ENCODE data around the gene CCDC186.

The CCDC186 gene

DNA sequence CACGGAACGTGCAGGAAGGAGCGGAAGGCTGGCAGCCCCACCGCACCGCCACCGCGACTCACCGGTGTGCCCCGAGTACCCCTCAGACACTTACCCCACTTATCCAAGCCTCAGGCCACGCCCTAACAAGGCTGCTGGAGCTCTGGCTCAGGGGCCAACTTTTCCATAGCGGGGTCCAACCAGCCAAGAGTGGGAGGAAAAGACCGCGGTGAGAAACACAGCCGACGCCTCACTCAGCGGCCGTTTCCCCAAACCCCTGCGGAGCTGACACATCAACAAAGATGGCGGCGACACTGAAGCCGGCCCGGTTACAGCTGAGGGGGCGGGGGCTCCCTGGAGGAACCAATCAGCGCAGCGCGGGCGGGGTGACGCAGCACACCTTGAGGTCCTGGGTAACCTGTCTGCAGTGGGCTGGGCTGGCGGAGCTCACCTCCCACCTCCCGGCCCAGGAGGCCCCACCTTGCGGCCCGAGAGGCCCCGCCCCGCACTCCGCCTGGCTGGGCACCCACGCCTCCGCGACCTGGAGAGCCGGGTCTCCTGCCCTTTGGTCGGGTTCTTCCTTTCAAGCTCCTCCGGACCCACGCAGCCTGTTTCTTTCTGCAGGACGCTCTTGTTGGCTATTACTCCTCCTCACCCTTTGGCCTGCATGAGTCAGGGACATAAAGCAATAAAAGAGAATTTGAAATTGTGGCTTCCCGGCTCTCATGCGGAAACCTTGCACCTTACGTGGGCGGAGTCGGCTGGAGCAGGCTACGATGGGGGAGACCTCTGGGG, at the start of gene CCDC186:
Gene CCDC186, minus strand, starts transcription at position 283 of the 774 bp plus-strand sequence. CDS start 10,935 bp downstream, outside the sequence.
- DNase-seq: peak; percentile 96

DNA sequence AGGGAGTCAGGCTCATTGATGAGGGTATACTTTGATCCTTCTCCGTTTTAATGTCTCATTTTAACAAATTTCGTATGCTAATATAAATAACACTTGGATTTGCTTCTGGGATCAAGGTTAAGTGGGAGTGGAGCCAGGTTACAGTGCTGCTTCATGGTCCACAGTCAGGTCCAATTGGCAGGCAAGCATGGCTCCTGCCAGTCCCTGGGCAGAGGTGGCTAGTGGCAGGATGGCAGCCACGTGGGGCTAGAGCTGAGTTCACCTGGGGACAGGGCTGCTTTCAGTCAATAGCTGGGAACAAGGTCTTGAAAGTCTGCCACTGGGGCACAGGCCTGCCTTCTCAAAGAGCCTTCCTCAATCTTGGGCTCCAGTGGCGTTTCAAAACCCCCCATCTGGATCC, 49.1 kb upstream of the CCDC186 start:
- DNase-seq: no peak

DNA sequence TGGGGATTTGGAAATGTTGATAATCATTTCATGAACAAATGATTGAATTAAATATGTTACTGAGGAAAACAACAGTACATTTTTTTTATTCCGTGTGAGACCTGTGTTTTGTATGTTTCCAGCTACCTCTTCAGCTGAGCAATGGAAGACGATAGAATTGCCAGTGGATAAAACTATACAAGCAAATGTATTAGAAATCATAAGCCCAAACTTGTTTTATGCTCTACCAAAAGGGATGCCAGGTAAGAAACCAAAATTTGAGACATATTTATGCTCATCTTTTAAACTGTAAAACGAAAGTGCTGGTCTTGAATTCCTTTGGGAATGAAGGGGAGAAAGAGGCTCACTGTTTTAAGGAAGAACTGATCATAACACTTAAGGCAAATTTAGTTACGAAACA, 47.2 kb upstream of the CCDC186 start:
- DNase-seq: no peak

DNA sequence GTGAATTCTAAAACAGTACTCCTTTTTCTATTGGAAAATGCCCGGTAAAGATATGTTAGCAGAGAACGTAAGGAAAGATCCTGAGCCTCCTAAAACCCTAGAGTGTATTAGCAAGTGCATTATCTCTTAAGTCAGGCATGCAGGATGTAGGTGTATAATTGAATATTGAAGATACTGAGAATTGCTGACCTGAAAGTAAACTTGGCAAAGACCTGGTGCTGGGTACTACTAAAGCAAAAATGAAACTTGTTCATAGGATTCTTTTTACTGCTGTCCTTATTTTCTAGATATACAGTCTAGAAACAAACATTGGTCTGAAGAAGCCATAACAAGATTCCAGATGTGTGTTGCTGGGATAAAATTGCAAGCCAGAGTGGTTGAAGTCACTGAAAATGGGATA, 46.3 kb upstream of the CCDC186 start:
- no peak for DNase-seq

DNA sequence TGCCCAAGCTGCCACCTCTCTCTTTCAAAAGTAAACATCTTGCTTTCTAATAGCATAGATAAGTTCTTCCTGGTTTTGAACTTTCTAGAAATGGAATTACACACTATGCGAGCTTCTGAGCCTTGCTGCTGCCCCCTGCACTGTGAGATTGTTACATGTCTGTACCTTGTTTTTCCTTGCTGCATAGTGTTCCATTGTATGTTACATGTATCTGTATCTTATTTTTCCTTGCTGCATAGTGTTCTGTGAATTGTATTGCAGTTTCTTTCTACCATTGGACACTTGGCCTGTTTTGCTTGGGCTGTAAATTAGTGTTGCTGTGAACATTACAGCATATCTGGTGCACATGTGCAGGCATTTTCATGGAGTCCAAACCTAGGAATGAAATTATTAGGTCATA, 41.0 kb upstream of the CCDC186 start:
- no peak for DNase-seq

DNA sequence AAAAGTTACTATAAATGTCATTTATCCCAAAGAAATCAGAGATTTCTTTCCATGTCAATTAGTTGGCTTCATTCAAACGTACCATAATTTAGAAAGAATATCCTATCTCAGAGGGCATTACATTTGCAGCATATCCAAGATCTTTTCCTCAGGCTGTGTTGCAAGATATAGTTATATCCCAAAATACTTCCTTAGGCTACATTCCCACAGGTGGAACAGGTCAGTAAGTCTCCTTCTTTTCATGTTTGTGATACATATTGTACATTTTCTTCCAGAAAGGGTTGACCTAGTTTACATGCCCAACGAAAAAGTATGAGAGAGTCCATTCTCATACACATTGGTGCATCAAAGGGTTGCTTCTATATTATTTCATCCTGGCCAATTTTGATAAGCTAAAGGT, 38.1 kb upstream of the CCDC186 start:
- DNase-seq: no peak

DNA sequence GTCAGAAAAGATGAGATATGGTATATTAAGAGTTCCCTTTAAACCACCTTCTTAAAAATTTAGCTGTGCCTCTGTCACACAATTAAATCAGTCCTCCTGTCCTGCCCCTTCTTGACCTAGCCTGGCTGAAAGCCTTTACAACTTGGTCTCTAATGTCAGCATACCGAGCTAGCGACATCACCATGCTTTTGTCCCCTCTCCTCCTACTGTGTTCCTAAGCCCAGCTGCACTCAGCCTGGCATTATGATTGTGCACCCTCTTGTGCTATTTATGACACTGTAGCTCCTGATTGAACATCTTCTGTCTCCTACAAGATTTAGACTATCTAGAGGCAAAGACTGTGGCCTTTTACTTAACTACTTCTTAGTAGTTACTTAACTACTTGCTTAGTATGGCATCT, 34.3 kb upstream of the CCDC186 start:
- DNase-seq: peak; percentile 29

DNA sequence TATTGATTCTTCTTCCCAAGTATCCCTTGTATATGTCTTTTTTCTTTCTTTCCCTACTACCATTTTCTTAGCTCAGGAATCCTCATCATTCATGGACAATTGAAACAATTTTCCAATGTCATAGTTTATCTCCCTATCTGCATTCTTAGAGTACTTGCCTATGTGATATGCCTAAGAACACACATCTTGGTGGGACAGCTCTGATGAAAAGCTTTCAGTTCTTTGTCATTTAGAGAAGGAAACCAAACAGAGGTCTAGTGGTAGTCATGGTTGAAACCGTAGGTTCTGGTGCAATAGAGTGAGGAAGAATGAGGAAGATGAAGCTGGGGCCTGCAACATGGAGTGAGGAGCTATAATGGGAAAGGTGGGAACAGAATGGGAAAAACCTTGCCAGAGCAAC, 33.3 kb upstream of the CCDC186 start:
- no peak for DNase-seq

DNA sequence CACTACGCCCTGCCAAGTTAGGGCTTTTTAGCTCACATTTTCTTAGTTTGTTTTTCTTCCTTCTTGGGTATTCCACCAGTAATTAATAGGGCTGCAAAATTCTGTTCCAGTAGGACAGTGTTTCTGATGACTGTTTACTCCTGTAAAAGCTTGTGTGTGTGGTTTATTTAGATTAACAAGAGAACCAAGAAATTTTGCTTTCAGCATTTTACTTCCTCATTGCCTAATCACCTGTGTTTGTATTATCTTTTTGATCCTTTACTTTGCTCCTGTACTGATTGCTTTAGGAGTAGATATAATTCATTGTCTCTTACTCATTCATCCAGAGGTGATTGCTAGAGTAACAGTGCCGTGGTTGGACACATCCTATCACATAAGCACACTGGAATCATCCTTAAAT, 32.9 kb upstream of the CCDC186 start:
- DNase-seq: no peak

DNA sequence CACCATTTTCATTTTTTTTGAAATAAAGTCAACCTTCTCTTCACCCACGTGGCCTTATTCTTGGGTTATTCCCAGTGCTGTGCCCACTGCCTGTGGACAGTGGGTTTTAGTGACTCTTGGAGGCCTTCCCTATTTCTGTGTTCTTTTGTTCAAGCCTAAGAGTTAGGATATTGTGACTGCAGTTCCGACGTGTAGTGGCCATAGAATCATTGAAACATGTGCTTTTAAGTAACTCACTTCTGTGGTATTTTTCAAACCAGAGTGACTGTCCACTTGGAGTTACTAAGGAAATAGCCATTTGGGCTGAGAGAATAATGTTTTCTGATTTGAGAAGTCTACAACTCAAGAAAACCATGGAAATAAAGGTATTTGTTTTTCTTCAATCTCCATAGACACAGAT, 28.8 kb upstream of the CCDC186 start:
- no peak for DNase-seq

DNA sequence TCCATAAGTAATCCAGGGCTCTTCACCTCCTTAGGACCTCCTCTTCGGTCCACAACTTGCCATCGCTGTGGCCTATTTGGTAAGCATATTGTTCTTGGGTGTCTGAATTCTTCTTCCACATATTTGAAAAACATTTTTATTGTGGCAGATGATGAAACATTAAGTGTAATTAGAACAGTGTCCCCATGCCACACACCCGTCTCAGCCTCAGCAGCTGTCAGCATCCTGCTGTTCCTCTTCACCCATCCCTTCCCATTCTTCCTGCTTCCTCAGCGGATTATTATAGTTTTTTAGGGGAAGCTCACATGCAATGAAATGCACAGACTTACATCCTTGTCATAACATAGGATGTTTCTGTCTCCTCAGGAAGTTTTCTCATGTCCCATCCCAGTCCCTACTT, 25.2 kb upstream of the CCDC186 start:
- no peak for DNase-seq

DNA sequence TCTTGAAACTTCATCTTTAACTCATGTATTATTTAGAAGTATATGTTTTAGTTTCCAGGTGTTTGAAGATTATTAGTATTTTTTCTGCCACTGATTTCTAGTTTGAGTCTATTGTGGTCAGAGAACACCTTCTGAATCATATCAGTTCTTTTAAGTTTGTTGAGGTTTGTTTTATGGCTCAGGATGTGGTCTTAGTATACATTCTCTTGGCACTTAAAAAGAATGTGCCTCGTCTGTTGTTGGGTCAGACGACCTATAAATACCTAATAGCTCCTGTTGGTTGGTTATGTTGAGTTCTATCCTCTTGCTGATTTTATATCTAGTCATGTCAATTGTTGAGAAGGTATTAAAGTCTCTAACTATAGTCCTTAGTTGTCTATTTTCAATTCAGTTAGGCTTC, 21.1 kb upstream of the CCDC186 start:
- no peak for DNase-seq

DNA sequence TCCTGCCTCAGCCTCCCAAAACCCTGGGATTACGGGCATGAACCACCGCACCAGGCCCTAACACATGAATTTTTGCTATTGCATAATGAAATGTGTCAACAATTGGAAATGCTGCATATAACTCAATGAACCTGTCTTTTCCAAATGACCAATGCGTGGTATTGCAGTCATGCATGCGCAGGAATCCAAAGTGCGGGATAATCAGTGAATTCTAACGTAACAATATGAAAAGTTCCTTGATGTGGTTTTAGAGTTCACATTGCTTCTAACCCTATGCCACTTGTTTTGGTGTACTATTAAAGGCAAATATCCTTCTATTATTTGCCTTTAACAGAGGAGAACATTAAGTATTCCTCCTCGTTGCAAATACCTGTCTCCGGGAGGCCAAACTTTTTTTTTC, 15.7 kb upstream of the CCDC186 start:
- no peak for DNase-seq

DNA sequence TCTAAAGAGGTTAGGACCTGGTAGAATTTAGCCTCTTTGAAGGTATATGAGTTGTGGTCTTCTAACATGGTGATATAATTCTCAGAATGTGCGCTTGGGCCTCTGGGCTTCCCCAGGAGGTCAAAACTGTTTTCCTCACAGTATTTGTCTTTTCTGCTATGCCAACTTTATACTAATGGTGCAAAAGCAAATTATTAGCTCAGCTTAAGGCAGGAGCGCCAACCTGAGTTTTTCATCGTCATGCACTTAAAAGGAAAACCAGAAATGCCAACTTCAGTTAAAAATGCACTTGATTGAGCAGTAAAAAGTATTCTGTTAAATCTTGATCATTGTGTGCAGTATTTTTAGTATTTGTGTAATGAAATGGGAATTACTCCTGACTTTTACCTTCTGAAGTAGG, 14.9 kb upstream of the CCDC186 start:
- DNase-seq: no peak

DNA sequence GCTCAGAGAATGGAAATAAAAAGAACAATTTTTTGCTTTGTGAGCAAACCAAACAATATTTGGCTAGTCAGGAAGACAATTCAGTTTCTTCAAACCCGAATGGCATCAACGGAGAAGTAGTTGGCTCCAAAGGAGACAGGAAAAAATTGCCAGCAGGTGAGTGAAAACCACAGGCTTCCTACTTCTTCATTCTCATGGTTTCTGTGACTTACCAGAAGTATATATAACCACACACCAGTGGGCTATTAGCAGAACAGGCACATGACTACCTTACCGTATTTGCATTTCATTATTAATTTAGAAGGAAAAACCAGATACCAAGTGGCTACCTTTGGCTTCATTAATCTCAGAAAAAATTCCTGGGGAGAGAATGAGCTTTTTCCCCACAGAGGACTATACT, 14.0 kb upstream of the CCDC186 start:
- no peak for DNase-seq

DNA sequence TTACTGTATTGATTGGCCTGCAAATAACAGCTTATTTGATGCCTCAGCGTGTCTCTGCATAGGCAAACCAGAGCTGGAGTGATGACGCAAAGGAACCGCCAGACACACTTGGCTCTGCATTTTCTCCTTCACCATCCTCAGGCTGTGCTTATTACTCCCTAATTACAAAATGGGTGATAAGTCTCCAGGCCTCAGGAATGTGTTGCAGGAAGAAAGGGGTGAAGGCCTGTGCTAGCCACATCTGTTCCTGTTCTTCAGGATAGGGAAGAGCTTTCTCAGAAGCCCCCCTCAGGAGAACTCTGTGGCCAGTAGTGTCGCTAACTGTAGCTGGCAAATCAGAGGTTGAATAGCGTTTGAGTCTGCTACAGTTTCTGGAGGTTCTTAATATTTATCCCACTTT, 10.3 kb upstream of the CCDC186 start:
- no peak for DNase-seq

DNA sequence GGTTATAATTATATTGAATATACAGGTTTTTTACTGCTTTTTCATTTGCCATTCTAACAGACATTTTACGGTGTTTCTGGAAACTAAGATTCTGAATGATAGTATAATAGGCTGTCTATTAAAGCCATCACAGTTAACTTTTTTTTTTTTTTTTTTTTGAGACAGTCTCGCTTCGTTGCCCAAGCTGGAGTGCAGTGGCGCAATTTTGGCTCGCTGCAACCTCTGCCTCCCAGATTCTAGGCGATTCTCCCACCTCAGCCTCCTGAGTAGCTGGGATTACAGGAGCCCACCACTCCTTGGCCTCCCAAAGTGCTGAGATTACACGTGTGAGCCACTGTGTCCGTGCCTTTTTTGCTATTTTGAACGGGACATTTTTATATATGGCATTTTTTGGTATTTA, 9.6 kb upstream of the CCDC186 start:
- DNase-seq: no peak

DNA sequence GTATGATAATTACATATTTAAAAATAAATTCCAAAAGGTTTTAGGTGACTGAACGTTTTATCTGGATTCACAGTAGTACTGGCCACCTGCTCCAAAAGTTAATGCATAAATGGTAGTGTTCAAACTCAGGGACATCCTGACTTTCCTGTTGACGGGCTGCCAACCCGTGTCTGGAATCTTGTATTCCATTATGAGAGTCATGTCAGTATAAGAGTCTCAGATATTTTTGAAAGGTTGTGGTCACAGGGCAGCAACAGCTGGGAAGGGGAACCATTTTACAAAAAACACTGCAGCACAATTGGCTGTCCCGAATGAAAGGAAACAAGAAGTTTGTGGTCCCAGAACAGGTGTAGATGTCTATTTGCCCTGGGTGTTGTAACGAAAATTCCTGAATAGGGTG, 8.0 kb upstream of the CCDC186 start:
- DNase-seq: no peak

DNA sequence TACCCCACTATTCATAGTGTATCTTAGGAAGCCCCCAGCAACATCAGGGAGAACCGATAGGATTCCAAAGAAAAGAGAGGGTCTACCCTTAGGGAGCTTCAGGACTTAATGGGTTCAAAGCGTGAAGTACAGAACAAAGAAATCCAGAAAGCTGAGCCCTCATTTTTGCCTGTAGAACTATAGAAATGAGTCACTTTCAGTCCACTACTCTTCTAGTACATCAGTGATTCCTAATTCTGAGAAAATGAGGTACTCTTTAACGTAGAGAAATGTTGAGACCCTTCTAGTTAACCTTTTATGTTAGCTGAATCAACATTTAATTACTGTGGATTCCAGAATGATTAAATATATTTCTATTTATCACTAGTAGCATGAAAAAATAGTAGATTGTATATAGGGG, 6.9 kb upstream of the CCDC186 start:
- DNase-seq: no peak

DNA sequence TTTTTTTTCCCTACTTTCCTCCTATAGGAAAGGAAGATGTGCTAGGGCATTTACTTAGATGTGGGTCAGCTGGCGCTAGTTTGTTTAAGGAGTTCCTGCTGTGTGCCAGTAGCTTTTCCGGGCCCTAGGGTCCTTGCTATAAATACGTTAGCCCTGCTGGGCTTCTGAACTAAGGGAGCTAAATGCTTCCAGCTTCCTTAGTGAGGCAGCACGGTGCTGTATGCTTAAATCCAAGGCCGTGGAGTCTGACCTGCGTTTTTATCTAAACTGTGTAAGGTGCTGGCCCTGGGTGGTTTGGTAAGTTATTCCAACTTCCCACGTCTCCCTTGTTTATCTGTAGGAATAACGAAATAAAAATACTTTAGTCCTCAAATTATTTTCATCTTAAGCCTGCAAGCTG, 5.7 kb upstream of the CCDC186 start:
- peak; percentile 50 for DNase-seq

DNA sequence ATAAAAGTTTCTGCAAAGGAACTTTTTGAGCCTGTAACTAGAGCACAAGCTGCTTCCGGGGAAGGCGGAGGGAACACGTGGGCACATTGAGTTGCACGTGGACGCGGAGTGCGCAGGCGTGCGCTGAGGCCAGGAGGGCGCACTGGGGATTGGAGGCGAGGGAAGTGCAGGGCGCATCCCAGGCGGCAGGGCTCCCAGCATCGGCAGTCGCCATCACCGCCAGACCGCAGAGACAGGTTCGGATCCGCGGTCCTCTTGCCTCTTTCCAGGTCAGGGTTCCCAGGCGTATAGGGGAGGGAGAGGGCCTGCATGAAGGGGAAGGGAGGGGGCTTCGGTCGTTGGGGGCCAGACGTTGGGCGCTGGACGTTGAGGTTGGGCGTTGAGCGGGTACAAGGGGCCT, 5.1 kb upstream of the CCDC186 start, which contains the start of gene TDRD1:
Gene TDRD1, plus strand, starts transcription at position 206 of the 400 bp plus-strand sequence. CDS start 8,479 bp downstream, outside the sequence.
- no peak for DNase-seq

DNA sequence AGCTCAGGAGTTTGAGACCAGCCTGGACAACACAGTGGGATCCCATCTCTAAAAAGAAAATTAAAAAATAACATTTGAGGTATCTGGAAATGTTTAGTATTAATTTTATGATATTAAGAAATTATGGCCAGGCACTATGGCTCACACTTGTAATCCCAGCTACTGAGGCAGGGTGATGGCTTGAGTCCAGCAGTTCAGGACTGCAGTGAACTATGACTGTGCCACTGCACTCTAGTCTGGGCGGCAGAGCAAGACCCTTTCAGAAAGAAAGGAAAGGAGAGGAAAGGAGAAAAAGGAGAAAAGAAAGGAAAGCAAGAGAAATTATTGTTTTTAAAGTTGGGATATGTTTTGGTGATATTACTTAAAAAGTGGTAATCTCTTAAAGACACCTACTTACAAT, 2.5 kb upstream of the CCDC186 start:
- DNase-seq: no peak

DNA sequence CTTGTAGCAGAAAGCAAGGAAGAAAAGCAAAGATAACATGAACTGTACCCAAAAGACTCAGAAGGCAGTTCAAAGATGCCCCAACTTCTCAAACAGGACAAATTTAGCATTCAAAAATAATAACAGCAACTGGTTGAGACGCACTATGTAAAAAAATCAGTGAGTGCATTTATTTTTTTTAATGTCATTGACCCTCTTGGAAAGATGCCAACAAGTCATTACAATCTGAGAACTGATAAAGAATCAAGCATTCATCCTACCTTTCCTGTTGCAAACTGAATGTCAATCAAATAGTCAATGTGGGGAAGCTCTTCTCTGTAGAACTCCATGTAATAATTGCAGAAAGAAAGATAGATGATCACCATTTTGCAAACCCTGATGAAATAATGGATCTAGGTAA, 1.7 kb upstream of the CCDC186 start:
- DNase-seq: no peak

DNA sequence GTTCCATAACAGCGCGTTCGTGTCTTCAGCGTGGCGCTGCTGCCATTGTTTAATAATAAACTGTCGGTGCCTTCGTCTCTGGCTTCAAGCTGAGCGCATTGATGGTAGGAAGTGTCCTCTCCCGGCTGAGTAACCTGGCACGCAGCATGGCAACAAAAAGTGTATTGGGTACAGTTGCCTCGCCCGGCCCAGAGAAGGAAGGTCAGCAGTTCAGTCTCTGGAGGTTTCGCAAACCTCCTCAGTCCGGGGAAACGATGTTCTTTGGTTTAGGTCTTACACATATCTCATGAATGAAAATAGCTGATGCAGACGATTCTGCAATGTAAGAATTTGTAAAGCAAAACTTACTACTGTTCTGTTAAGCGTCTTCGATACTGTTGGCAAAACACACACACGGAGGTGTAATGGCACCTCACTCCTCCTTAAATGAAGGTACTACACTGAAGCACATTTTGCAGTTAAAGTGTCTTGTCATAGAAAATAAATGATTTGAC, 739 bp upstream of the CCDC186 start:
- peak; percentile 94 for DNase-seq

DNA sequence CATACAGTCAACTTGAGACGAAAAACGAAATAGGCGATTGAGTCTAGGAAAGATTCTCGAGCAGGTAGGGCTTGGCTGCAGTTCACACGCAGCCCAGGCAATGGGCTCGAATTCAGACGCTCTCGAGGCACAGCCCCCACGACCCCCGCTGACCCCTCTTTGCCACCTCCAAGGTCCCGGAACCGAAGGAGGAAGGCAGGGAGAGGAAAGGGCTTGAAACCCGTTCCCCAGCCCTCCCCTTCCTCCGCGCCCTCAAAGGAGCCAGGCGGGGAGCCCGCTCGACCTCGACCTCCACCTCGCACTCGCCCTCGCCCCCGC, 441 bp downstream of the CCDC186 start:
- no peak for DNase-seq
